Gastrocnemius medialis (tissue), 4 donors: ENCODE measurements around the gene TMEM161A. TPM values are rescaled to one million over a fixed set of nuclear protein-coding genes. Genes with fewer than 3 reads are reported as not detected.

Source experiments
- ATAC-seq, 2 donors: fragments of 150-250 bp; one replicate each; pipeline ENCODE4 v1.9.1; 2016
- DNase-seq, 2 donors: peaks; one replicate each; pipeline ENCODE4 v3.0.0-alpha.2; 2019
- H3K27ac ChIP-seq, 4 donors: fragments of 200-600 bp; sonication (generic); 1 replicate in 1 of 4; 2 replicates in 3 of 4; pipeline ENCODE4 v1.5.1; 2016 to 2018; ENCODE audit warnings: mild to moderate bottlenecking in 2 of 4, moderate library complexity in 1 of 4
- H3K27me3 ChIP-seq, 3 donors: fragments of 200-600 bp; sonication (generic) in 2 of 3; 1 replicate in 1 of 3; 2 replicates in 2 of 3; pipeline versions ENCODE4 v1.5.1 to v1.6.0; 2016 to 2019; ENCODE audit warnings: mild to moderate bottlenecking in 1 of 3, moderate library complexity in 1 of 3
- H3K36me3 ChIP-seq, 2 donors: fragments of 200-600 bp; sonication (generic) in 1 of 2; one replicate each; pipeline ENCODE4 v1.5.1; 2017 to 2018
- H3K4me1 ChIP-seq, 2 donors: fragments of 200-600 bp; sonication (generic) in 1 of 2; one replicate each; pipeline ENCODE4 v1.5.1; 2016 to 2017; ENCODE audit warnings: mild to moderate bottlenecking in 2 of 2
- H3K4me3 ChIP-seq, 4 donors: fragments of 200-600 bp; sonication (generic) in 3 of 4; 1 replicate in 1 of 4; 2 replicates in 3 of 4; pipeline ENCODE4 v1.5.1; 2016 to 2019; ENCODE audit warnings: mild to moderate bottlenecking in 2 of 4
- H3K9me3 ChIP-seq, 3 donors: fragments of 200-600 bp; sonication (generic) in 2 of 3; 1 replicate in 1 of 3; 2 replicates in 2 of 3; pipeline ENCODE4 v1.5.1; 2016 to 2019
- POLR2A ChIP-seq, 2 donors: fragments of 450-650 bp; IDR thresholded peaks; one replicate each; pipeline ENCODE4 v1.6.1; 2017; ENCODE audit warnings: antibody characterized with exemption in 2 of 2, mild to moderate bottlenecking in 2 of 2, moderate library complexity in 2 of 2
- in situ Hi-C, 4 donors: fragments of 200-750 bp; cut with MboI; loops; one replicate each; pipeline versions ENCODE4 v1.15.0 to v1.8.0; 2017; ENCODE audit warnings: low sequenced_read_pairs in 4 of 4
- intact Hi-C: fragments of 100-400 bp; cut with DNase I; formaldehyde crosslinking; loops from one replicate; pipeline ENCODE4 v1.15.1; 2023; ENCODE audit warnings: low total_unique reads
- total RNA-seq, 4 donors: library from RNA; depleted of rRNA; stranded (reverse); fragments of >200 nt; gene quantifications; one replicate each; pipeline versions ENCODE4 v1.1.0 to v1.2.3, GENCODE V29; 2016
- TF ChIP-seq, protein P1 (sequence below), 5 experiments: fragments of 450-650 bp in 3 of 5; fragments of 200-600 bp in 2 of 5; sonication (generic) in 2 of 5; IDR thresholded peaks in 4 of 5; conservative IDR thresholded peaks in 1 of 5; 1 replicate in 4 of 5; 2 replicates in 1 of 5; pipeline ENCODE4 v1.5.1; 2016 to 2019; ENCODE audit warnings: antibody characterized with exemption in 5 of 5, mild to moderate bottlenecking in 3 of 5, moderate library complexity in 3 of 5

Gene TMEM161A
- total RNA-seq, 4 donors from 2014 or later, result 30.1 to 52.1 (median 42.8) TPM

- no peak for ATAC-seq
These were observed 36.7 kb downstream of the TMEM161A start for GRCh38 chr19:19101540-19101939.

GRCh38 chr19:19098703-19099632, 39.3 kb downstream of the TMEM161A start:
- in situ Hi-C loops (no loop called here), intact Hi-C loops (no loop called here)
- H3K27ac ChIP-seq, result no peak overlapping the region
- no peaks in the 10 kb centered on the region for H3K27me3 ChIP-seq
- DNase-seq (no peak), ATAC-seq (peak in 1 of 2 donors; percentile 35)
- TF ChIP-seq, protein P1, sequence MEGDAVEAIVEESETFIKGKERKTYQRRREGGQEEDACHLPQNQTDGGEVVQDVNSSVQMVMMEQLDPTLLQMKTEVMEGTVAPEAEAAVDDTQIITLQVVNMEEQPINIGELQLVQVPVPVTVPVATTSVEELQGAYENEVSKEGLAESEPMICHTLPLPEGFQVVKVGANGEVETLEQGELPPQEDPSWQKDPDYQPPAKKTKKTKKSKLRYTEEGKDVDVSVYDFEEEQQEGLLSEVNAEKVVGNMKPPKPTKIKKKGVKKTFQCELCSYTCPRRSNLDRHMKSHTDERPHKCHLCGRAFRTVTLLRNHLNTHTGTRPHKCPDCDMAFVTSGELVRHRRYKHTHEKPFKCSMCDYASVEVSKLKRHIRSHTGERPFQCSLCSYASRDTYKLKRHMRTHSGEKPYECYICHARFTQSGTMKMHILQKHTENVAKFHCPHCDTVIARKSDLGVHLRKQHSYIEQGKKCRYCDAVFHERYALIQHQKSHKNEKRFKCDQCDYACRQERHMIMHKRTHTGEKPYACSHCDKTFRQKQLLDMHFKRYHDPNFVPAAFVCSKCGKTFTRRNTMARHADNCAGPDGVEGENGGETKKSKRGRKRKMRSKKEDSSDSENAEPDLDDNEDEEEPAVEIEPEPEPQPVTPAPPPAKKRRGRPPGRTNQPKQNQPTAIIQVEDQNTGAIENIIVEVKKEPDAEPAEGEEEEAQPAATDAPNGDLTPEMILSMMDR (IDR thresholded peaks at IDR 0.05 in 4 of 5, conservative IDR thresholded peaks at IDR 0.05 in 1 of 5), result no peak
- no peak for TF ChIP-seq POLR2A (IDR thresholded peaks at IDR 0.05)
- H3K4me1 ChIP-seq, result peaks cover 3% of the 10 kb centered on the region in 2 donors
- H3K36me3 ChIP-seq, result peaks cover 0 to 15% of the 10 kb centered on the region in 2 donors
- no peak overlapping the region for H3K4me3 ChIP-seq
- H3K9me3 ChIP-seq, result no peaks in the 10 kb centered on the region

More at GRCh38 chr19:19101540-19101939, 36.7 kb downstream of the TMEM161A start:
- no peaks in the 10 kb centered on the region for H3K4me1 ChIP-seq
- in situ Hi-C loops (no loop called here), intact Hi-C loops (no loop called here)
- peaks cover 0 to 23% of the 10 kb centered on the region in 2 donors for H3K36me3 ChIP-seq
- no peak for DNase-seq
- H3K9me3 ChIP-seq, result no peaks in the 10 kb centered on the region
- TF ChIP-seq, protein P1 (IDR thresholded peaks at IDR 0.05 in 4 of 5, conservative IDR thresholded peaks at IDR 0.05 in 1 of 5), result no peak
- TF ChIP-seq POLR2A (IDR thresholded peaks at IDR 0.05), result no peak
- no peak overlapping the region for H3K27ac ChIP-seq
- no peaks in the 10 kb centered on the region for H3K27me3 ChIP-seq
- no peak overlapping the region for H3K4me3 ChIP-seq

DNA sequence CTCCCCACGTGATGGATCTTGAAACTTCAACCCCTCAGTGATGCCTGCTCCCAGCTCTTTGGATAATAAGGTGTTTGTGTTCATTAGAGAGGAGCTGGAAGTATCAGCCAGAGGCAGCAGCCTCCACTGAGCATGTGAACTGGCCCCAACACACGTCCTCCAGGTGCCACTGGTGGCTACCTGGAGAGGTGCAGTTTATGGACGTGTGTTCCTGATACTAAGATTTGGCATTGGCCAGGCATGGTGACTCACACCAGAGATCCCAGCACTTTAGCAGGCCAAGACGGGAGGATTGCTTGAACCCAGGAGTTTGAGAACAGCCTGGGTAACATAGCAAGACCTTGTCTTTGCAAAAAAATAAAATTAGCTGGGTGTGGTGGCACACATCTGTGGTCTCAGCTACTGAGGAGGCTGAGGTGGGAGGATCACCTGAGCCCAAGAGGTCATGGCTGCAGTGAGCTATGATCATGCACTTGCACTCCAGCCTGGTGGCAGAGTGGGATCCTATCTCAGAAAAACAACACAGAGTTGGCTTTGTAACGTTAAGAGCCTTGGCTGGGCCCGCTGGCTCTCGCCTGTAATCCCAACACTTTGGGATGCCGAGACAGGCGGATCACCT, 40.1 kb downstream of the TMEM161A start:
- H3K36me3 ChIP-seq, result peaks cover 0 to 15% of the 10 kb centered on the region in 2 donors
- no peak overlapping the region for H3K4me3 ChIP-seq
- in situ Hi-C loops, result no loop called here
- no peak for ATAC-seq
- H3K27ac ChIP-seq, result no peak overlapping the region
- H3K9me3 ChIP-seq, result no peaks in the 10 kb centered on the region
- H3K27me3 ChIP-seq, result no peaks in the 10 kb centered on the region
- peaks cover 3% of the 10 kb centered on the region in 2 donors for H3K4me1 ChIP-seq
- TF ChIP-seq, protein P1 (IDR thresholded peaks at IDR 0.05 in 4 of 5, conservative IDR thresholded peaks at IDR 0.05 in 1 of 5), result no peak
- no peak for TF ChIP-seq POLR2A (IDR thresholded peaks at IDR 0.05)
- intact Hi-C loops, result no loop called here
- DNase-seq, result no peak

GRCh38 chr19:19096641-19097627, 41.3 kb downstream of the TMEM161A start:
- no peak overlapping the region for H3K27ac ChIP-seq
- no peak for ATAC-seq
- H3K36me3 ChIP-seq, result peaks cover 0 to 15% of the 10 kb centered on the region in 2 donors
- no peaks in the 10 kb centered on the region for H3K27me3 ChIP-seq
- DNase-seq, result no peak
- in situ Hi-C loops (no loop called here), intact Hi-C loops (no loop called here)
- no peak overlapping the region for H3K4me3 ChIP-seq
- no peaks in the 10 kb centered on the region for H3K9me3 ChIP-seq
- H3K4me1 ChIP-seq, result peaks cover 3% of the 10 kb centered on the region in 2 donors
- no peak for TF ChIP-seq POLR2A (IDR thresholded peaks at IDR 0.05)
- TF ChIP-seq, protein P1 (IDR thresholded peaks at IDR 0.05 in 4 of 5, conservative IDR thresholded peaks at IDR 0.05 in 1 of 5), result no peak
